GM19455 (cell line): ENCODE results near the gene PPP1R13L.
A peak's percentile ranks its signal among the peaks of the same experiment; 100 is the strongest.

Source experiments
- ATAC-seq: cut with Tn5 transposase; IDR thresholded peaks from one replicate; pipeline ENCODE4 v1.9.1; 2021; ENCODE audit not compliant: unreplicated experiment

PPP1R13L gene

DNA sequence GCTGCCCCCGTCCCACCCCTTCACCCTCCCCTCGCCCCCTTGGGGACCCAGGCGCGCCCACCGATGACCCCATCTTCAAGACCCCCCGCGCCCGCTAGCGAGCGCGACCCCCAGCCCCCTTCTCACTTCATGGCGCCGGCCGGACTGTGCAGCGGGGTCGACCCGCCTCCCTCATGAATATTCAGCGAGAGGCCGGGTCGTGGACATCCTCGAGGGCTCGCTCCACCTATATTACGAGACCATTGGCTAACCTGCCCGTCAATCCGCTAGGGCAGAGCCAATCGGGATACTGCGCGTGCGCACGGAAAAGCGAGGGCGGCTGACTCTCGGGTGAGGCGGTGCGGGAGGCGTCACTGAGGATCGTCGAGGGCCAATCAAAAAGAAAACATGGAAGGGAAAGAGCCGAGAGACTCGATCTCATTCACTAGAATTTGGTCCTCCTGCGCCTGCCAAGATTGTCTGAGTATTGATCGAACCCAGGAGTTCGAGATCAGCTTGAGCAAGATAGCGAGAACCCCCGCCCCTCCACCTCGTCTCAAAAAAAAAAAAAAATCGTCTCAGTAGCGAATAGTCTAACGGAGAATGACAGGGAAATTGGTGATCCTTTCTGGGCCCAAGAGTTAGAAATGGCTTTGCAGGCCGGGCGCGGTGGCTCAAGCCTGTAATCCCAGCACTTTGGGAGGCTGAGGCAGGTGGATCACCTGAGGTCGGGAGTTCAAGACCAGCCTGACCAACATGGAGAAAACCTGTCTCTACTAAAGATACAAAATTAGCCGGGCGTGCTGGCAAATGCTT, 34.3 kb downstream of the PPP1R13L start, which contains the start of gene ERCC2:
TSS of gene ERCC2 (minus strand) at position 164 of the 795 bp plus-strand sequence. CDS start at position 131, 33 bp downstream.
- ATAC-seq: peak; percentile 93

DNA sequence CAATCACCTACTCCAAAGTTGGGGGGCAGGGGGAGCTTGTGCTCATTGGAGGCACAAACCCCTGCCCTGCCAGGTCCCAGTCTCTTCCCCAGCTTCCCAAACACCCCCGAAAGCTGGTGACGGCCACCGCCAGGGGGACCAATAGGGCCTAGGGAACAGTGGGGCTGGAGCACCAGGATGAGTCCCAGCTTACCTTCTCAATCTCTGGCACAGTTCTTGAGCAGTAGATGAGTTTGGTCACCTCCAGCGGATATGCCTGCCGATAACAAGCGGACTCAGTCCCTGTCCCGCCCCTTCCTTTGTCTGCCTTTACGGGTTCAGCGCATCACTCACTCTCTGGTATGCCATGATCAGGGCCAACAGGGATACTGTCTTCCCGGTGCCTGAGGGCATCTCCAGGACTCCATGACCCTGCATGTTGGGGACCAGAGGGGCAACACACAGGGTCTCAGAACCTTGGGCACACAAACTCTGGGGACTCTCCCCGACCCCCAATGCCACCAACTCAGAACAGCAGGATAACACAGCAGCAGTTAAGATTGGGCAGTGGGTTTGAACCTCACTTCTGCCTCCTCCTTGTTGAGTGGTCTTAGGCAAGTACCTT, 36.0 kb downstream of the PPP1R13L start:
- ATAC-seq: no peak

DNA sequence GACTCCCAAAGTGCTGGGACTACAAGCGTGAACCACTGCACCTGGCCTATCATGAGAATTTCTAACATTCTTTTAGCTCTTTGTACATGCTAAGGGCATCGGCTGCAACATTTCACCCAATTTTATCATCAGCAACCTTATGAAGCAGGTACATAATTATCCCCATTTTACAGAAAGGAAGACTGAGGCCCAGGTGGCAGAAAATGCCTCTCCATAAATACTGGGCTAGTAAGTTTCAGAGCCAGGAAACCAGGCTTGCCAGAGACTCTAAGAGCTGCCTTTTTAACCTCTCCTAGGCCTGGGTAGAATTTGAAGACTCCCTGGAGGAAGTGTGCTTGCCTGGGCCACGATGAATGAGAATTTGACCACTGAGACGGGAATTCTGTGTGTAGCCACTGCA, 36.7 kb downstream of the PPP1R13L start:
- ATAC-seq: no peak

DNA sequence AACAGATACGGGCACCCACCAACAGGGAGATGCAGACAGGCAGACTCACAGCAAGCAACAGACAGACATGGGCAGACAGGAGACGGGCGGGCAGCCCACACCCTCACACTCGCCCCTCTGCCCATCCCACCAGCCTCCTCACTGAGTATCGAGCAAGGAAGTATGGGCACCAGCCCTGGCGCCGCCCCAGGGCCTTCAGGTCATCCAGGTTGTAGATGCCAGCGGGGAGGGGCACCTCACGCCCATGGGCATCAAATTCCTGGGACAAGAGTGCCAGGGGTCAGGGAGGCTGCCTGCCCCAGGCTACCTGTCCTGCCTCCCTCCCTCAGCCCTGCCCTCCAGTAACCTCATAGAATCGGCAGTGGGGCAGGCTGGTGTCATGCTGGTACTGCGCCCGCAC, 40.2 kb downstream of the PPP1R13L start:
- no peak for ATAC-seq

DNA sequence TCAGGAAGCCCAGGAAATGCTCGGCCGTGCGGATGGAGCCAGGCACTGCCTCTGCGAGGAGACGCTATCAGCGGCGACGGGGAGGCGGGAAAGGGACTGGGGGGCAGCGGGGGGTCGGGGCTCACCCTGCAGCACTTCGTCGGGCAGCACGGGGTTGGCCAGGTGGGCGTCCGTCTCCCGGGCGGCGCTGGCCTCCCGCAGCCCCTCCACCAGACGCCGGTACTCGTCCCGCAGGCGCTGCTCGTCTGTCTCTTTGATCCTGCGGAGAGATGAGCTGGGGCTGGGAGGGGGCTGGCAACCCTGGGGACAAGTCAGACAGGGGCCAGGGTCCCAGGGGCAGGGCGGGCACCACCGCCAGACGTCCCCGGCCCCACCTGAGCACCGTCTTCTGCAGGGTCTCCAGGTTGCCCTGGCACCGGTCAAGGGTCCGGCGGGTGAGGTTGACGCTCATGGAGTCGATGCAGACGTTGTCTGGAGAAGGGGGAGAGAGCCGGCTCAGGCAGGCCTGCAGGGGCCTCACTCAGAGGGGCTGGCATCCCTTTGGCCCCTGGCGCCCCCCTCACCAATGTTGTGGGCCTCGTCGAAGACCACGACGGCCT, 40.9 kb downstream of the PPP1R13L start:
- no peak for ATAC-seq

DNA sequence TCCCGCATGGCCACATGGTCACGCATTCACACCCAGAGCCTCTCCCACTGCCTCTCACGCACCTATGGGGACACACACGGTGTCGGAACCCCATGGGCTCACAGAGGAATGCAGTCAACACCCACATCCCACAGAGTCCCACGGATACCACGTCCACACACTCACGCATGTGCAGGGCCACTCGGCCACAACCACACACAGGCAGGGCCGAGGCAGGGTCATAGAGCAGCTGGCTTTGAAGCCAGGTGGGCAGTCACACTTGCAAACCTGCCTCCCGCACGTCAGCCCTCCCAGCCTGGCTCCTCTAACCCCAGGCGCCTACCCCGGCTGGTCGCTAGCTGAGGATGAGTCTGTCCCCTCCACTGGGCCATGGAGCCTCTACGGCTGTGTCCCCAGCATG, 42.6 kb downstream of the PPP1R13L start:
- ATAC-seq: no peak

DNA sequence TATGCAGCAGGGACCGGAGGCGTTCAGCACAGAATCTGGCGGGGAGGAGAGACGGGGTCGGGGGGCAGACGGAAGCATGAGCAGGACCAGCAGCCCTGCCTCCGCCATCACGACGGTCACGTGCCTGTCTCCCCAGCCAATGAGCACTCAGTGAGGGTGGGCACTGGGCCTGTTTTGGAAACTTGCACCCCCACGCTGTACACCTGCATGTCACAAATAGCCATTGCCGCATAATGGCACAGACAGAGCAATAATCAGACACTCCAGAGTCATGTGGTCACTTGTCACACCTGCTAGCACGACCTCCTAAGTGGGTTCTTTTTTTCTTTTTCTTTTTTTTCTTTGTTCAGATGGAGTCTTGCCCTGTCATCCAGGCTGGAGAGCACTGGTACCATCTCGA, 43.3 kb downstream of the PPP1R13L start:
- no peak for ATAC-seq

DNA sequence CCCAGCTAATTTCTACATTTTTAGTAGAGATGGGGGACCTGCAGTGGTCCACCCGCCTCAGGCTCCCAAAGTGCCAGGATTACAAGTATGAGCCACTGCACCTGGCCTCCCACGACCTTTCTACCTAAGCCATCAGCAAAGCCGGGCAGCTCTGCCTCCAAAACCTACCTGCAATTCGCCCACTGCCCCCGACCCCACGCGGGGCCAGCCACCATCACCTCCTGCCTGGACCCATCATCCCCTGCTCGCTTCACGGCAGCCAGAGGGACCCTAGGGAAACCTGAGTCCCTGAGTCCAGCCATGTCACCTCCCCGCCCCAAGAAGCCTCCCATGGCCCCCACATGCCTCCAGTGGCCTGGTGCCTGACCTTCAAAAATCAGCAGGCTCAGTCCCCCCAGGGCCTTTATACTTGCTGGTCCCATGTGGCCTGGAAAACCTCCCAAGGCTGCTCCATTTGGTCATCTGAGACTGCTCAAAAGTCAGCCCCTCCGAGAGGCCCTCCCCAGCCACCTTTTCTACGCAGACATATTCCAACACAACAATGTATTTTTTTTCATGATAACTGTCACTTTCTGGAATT, 46.6 kb downstream of the PPP1R13L start:
- no peak for ATAC-seq

DNA sequence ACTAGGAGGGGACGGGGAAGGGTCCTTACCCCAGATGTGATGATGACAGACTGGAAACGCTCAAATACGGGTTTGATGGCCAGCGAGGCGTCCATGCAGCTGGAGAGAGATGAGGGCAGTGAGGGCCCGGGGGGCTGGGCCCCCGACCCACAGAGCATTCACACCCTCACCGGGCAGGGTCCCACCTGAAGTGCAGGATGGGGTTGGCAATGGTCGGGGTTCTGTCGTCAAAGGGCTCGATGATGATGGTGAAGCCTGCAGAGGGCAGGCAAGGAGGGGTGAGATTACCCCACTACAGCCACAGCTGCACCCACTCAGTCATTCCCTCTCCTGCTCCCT, 47.5 kb downstream of the PPP1R13L start:
- no peak for ATAC-seq

DNA sequence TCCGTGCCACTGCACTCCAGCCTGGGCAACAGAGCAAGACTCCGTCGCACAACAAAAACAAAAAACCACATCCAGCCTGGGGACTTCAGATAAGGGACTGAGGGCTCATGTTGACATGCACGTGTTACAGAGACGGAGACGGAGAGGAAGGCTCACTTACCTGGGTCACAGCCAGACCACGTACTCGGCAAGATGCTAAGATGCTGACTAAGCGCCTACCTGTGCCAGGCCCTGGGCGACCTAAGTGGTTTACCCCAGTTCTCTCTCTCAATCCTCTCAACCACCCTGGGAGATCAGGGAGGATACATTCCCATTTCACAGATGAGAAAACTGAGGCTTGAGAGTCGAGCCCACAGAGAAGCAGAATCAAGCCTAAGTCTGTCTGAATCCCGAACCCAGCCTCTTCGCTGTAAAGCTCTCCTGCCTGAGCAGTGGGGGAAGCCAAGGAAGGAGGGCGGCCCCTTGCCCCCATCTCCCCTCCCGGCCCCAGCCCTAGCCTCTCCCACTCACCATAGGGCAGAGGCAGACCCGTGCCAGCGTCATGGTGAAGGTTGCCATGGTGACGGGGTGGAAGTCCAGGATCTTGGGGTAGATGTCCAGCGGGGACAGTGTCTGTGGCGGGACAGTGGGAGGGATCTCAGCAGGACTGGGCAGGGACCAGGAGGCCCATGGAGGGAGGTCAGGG, 48.0 kb downstream of the PPP1R13L start:
- ATAC-seq: no peak

DNA sequence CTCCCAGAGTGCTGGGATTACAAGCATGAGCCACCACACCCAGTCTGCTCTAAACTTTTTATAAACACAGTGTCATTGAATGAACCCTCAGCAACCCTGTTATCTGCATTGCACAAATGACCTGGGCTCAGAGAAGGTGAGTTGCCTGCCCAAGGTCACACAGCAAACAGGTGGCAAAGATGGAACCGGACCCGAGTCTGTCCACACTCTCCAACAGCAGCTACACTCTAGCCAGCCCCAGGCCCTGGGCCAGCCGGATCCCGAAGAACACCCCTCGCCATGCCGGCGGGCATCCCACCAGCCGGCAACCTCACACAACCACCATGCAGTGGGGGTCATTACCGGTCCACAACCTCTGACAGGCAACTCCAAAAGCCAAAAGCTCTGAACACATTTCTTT, 49.0 kb downstream of the PPP1R13L start:
- no peak for ATAC-seq

DNA sequence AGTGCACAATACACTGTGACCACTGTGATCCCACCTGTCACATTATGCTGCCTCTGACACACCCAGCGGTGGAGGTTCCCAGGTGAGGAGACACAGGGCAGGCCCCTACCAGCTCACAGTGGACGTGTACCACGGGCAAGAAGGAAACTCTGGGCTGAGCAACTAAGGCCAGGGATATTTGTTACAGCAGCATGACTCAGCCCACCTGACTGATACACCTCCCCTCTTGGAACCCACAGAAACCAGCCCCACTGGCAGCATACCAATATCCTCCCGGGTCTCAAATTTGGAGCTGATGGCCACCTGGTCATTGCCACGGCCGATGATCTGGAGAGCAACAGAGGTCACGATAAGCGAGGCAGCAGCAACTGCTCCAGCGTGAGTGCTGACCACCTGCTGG, 49.5 kb downstream of the PPP1R13L start:
- no peak for ATAC-seq

DNA sequence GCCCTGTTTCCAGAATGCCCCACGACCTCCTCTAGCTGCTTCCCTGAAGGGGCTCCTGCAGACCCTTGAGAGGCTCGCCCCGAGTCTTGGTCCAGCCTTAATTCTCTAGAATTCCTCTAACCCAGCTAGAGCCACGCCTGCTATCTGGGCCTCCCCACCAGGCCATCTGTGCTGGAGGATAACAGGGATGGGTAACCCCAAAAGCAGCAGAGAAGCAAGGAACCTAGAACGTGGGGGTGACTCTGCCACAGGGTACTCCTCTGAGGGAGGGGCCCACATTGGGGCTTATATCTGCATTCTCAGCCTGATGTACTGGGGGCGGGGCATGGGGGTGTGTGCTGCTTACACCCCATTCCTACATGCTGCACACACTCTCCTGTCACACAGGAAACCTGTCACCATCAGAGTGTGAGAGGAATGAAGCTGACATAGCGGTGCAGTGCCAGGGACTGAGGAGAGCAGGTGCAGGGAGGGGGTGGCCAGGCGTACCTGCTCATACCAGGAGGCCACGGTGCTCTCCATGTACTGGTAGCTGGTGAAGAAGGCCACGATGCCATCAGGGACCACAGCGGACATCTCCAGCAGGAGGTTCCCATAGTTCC, 50.5 kb downstream of the PPP1R13L start:
- ATAC-seq: no peak

DNA sequence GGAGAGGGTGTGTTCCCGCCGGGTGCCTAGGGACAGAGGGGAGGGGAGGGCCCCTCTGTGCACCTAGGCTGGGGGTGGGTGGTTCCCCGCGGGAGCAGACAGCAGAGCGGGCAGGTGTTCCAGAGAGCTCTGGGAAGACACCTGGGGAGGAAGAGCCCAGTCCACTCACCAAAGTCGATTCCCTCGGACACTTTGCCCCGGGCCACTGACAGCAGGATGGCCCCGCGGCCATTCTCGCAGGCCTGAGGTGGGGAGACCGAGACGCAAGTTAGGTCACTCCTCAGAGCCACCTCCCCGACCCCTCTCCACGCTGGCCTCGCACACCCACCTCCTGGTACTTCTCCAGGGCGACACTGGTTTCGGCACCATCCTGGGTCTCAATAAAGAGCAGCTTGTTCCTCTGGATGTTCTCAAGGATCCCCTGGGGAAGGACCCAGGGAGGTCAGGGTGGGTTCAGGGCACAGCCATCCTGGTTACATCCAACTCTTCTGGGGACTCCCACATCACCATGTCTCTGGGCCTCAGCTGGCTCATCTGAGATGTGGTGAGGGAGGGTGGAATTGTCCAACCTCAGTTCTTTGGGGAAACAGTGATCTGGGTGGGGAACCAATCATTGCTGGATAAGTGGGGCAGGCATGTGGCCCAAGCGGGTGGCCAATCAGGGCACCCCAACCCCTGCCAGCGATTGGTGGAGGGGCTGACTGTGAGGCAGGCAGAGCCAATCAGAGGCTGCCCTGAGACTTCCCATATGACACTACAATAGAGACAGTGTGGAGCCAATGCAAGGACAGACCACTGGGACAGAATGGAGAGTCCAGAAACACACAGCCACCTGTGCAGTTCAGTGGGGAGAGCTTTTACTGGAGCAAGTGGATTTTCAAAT, 51.7 kb downstream of the PPP1R13L start:
- ATAC-seq: no peak

DNA sequence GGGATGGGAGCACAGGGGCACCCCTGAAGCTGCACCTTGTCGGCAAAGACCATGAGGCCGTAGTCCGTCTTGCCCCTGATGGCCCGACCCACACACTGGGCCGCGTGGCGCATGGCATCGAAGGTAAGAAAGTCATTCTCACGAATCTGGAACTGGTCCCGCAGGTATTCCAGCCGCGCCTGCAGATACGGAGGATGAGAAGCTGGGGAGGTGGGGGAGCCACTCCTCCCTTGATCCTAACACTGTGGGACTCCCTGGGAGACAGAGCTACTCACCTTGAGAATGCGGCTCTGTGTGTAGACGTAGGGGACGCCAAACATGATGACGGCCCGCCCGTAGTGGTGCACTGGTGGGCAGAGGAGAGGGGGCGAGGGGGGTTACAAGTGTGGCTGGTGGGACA, 52.4 kb downstream of the PPP1R13L start:
- ATAC-seq: no peak

DNA sequence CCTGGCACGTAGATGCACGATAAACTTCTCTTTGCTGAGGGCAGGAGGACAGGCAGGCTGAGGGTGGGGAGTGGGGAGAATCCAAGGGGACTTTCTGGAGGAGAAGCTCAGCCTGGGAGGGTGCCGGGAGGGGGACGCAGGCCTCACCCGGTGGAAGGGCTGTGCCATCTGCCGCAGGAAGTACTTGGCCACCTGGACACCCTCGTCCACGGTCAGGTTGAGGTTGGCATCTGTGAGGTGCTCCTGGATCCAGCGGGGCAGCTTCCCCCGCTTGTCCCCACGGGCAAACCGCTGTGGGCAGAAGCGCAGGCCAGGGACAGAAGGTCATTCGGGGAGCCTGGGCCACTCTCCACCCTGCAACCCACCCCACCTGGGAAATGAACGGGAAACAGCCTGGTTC, 52.8 kb downstream of the PPP1R13L start:
- ATAC-seq: no peak

DNA sequence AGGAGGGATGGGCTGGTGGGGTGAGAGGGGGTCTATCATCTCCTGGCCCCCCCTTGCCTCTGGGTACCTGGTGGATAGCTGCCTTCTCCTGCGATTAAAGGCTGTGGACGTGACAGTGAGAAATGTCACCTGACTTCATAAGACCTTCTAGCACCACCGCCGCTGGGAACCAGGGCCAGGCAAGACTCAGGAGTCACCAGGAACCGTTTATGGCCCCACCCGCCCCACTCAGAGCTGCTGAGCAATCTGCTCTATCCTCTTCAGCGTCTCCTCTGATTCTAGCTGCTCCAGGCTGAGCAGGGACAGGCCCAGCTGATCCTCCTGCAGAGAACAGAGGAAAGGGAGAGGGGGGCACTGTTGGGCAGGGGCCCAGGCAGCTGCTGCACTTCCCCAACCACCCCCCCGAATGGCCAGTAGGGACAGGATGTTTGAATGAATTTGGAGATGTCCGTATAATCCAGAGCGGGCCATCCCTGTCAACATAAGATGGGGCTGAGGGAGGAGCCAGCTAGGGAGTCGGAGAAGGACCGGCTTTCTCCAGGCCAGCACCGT, 53.4 kb downstream of the PPP1R13L start:
- ATAC-seq: no peak

DNA sequence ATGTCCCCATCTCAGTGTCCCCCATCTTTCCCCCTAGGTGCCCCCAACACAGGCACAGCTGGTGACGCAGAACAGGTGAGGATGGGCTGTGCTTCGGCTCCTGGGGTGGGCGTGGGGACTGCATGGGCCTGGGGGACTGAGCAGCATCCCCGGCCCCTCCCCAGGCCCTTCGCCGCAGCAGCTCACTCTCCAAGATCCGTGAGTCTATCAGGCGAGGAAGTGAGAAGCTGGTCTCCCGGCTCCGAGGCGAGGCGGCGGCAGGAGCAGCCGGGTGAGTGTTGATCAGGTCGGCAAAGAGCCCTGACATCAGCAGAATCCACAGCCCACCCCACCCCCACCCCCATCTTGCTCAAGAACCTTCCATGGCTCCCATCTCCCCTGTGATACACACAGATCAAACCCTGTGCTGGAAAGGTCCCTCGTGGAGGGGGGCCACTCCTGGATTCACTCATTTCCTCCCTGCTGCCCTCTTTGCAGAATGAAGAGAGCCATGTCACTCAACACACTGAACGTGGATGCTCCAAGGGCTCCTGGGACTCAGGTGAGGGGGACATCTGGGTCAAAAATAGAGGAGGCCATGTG, 54.3 kb downstream of the PPP1R13L start:
- no peak for ATAC-seq

DNA sequence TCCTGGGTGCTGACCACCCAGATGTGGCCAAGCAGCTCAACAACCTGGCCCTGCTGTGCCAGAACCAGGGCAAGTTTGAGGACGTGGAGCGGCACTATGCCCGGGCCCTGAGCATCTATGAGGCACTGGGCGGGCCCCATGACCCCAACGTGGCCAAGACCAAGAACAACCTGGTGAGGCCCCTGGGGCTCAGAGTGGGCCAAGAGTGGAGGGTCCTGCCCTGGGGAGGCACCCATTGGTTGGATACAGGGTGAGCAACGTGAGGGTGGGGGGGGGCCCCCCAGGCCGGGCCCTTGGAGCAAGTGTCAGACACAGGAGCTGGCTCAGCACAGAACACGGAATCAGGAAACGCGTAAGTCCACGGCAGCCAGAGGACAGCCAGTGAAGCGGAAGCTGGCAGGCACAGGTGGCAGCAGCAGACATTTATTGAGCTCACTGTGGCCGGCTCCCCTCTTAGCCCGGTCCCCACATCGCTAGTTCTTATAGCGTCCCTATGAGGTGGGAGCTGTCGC, 55.4 kb downstream of the PPP1R13L start:
- ATAC-seq: no peak
